ENCODE results near the gene PACRG.

The PACRG gene

DNA sequence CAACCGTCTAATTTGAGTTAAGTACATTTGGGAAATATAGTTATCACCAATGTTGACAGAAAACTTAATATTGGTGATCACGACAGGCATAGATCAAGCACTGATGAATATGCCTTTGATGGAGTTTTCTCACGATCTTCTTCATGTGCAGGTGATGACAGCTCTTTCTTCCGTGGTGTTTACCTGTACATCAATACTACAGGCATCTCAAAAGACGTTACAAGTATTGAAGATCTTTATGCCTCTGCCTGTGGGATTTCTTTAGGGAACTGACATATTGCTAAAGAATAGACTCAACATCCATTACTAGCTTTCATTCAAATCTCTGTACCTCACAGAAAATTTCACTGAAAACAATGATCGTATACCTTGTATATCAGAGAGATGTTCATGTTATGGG is 178.7 kb downstream of the PACRG start:
- no CpG with 5 or more reads among the region's 6 CpGs for WGBS (ENCODE audit: extremely low coverage, insufficient coverage, low lambda C conversion rate)
- no peak overlapping the region for H3K4me2 ChIP-seq (ENCODE audit: low read length)

DNA sequence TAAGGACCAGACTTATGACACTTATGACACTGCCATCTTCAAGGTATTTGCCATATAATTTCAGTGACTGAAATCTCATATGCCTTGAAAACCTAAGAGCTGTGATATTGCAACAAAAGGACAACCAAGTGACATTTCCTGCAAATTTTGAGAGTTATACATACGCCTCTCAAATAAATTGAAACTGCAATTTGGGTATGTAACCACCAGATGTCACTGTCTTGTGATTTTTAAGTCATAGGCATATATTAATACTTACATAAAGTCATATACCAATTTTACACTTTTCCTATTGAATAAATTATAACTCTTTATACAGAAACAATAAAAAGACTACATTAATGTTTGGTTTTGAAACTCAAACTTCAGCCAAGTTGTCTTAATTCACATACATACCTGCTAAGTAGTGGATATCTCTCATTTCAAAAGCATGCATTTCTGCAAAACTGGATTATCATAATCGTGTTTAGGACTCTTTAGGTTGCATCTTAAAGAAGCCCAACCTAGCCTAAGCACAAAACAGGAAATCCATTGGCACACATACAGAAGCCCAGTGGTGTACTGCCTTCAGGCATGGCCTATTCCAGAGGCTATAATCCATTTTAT is 180.2 kb downstream of the PACRG start:
- Histone ChIP-seq H3K4me1 (ENCODE audit: control insufficient read depth, low read depth, low read length) (no peaks in the 10 kb centered on the region), H3K4me3 (ENCODE audit: low read length) (no peak overlapping the region), H3K4me2 (ENCODE audit: low read length) (no peak overlapping the region), H3K4ac (ENCODE audit: low read depth, low read length) (no peak overlapping the region), H4K8ac (ENCODE audit: low read depth, low read length) (no peak overlapping the region), H2BK15ac (replicated peaks; ENCODE audit: low read depth) (no peak overlapping the region), H3K18ac (ENCODE audit: low read length) (no peak overlapping the region), H3K56ac (ENCODE audit: low read length) (no peak overlapping the region), H3K36me3 (ENCODE audit: control insufficient read depth, insufficient read depth, low read length) (no peaks in the 10 kb centered on the region), H3K27ac (ENCODE audit: low read depth, low read length) (no peak overlapping the region), H3K23ac (ENCODE audit: low read length) (no peak overlapping the region), H3K27me3 (ENCODE audit: insufficient read depth, low read length, poor library complexity) (no peaks in the 10 kb centered on the region), H3K9ac (ENCODE audit: low read length) (no peak overlapping the region), H4K5ac (ENCODE audit: low read length) (no peak overlapping the region), H2BK120ac (ENCODE audit: low read depth, low read length) (no peak overlapping the region), H3K79me1 (ENCODE audit: low read length) (no peaks in the 10 kb centered on the region), H2AK5ac (ENCODE audit: low read length) (no peak overlapping the region), H3K79me2 (ENCODE audit: control insufficient read depth, insufficient read depth, low read length) (no peaks in the 10 kb centered on the region), H2BK5ac (ENCODE audit: low read length) (no peak overlapping the region)
- no CpG with 5 or more reads among the region's 2 CpGs for WGBS (ENCODE audit: extremely low coverage, insufficient coverage, low lambda C conversion rate)
- DNase-seq: peak; percentile 57

More for the DNA sequence above, 178.7 kb downstream of the PACRG start:
- H3K4ac ChIP-seq (ENCODE audit: low read depth, low read length): no peak overlapping the region
- H2AK5ac ChIP-seq (ENCODE audit: low read length): no peak overlapping the region
- H3K23ac ChIP-seq (ENCODE audit: low read length): no peak overlapping the region
- H3K4me1 ChIP-seq (ENCODE audit: control insufficient read depth, low read depth, low read length): no peaks in the 10 kb centered on the region
- no peaks in the 10 kb centered on the region for H3K79me2 ChIP-seq (ENCODE audit: control insufficient read depth, insufficient read depth, low read length)
- no peak overlapping the region for H3K9ac ChIP-seq (ENCODE audit: low read length)
- no peak overlapping the region for H2BK120ac ChIP-seq (ENCODE audit: low read depth, low read length)
- H3K27ac ChIP-seq (ENCODE audit: low read depth, low read length): no peak overlapping the region
- no peak overlapping the region for H3K4me3 ChIP-seq (ENCODE audit: low read length)
- H2BK15ac ChIP-seq (replicated peaks; ENCODE audit: low read depth): no peak overlapping the region
- H2BK5ac ChIP-seq (ENCODE audit: low read length): no peak overlapping the region
- no peak overlapping the region for H4K5ac ChIP-seq (ENCODE audit: low read length)
- no peak for DNase-seq
- H4K8ac ChIP-seq (ENCODE audit: low read depth, low read length): no peak overlapping the region
- no peak overlapping the region for H3K56ac ChIP-seq (ENCODE audit: low read length)
- H3K36me3 ChIP-seq (ENCODE audit: control insufficient read depth, insufficient read depth, low read length): no peaks in the 10 kb centered on the region
- no peak overlapping the region for H3K18ac ChIP-seq (ENCODE audit: low read length)
- H3K27me3 ChIP-seq (ENCODE audit: insufficient read depth, low read length, poor library complexity): no peaks in the 10 kb centered on the region
- no peaks in the 10 kb centered on the region for H3K79me1 ChIP-seq (ENCODE audit: low read length)

GRCh38 chr6:162913206-162913605 is 185.4 kb downstream of the PACRG start:
- H2BK5ac ChIP-seq (ENCODE audit: low read length): no peak overlapping the region
- no peak overlapping the region for H2AK5ac ChIP-seq (ENCODE audit: low read length)
- H2BK15ac ChIP-seq (replicated peaks; ENCODE audit: low read depth): no peak overlapping the region
- no peaks in the 10 kb centered on the region for H3K79me2 ChIP-seq (ENCODE audit: control insufficient read depth, insufficient read depth, low read length)
- H3K27me3 ChIP-seq (ENCODE audit: insufficient read depth, low read length, poor library complexity): no peaks in the 10 kb centered on the region
- H3K18ac ChIP-seq (ENCODE audit: low read length): no peak overlapping the region
- H3K56ac ChIP-seq (ENCODE audit: low read length): no peak overlapping the region
- H3K23ac ChIP-seq (ENCODE audit: low read length): no peak overlapping the region
- no peaks in the 10 kb centered on the region for H3K4me1 ChIP-seq (ENCODE audit: control insufficient read depth, low read depth, low read length)
- no peak overlapping the region for H2BK120ac ChIP-seq (ENCODE audit: low read depth, low read length)
- no peaks in the 10 kb centered on the region for H3K36me3 ChIP-seq (ENCODE audit: control insufficient read depth, insufficient read depth, low read length)
- H4K8ac ChIP-seq (ENCODE audit: low read depth, low read length): no peak overlapping the region
- H3K4me2 ChIP-seq (ENCODE audit: low read length): no peak overlapping the region
- H4K5ac ChIP-seq (ENCODE audit: low read length): no peak overlapping the region
- no peak overlapping the region for H3K9ac ChIP-seq (ENCODE audit: low read length)
- no peak overlapping the region for H3K4ac ChIP-seq (ENCODE audit: low read depth, low read length)
- WGBS (ENCODE audit: extremely low coverage, insufficient coverage, low lambda C conversion rate): no CpG with 5 or more reads among the region's 5 CpGs
- no peak overlapping the region for H3K4me3 ChIP-seq (ENCODE audit: low read length)
- no peaks in the 10 kb centered on the region for H3K79me1 ChIP-seq (ENCODE audit: low read length)
- no peak overlapping the region for H3K27ac ChIP-seq (ENCODE audit: low read depth, low read length)
- DNase-seq: no peak

GRCh38 chr6:162917506-162917905 is 189.7 kb downstream of the PACRG start:
- WGBS (ENCODE audit: extremely low coverage, insufficient coverage, low lambda C conversion rate): no CpG with 5 or more reads among the region's 1 CpG
- Histone ChIP-seq H3K23ac (ENCODE audit: low read length) (no peak overlapping the region), H4K8ac (ENCODE audit: low read depth, low read length) (no peak overlapping the region)

DNA sequence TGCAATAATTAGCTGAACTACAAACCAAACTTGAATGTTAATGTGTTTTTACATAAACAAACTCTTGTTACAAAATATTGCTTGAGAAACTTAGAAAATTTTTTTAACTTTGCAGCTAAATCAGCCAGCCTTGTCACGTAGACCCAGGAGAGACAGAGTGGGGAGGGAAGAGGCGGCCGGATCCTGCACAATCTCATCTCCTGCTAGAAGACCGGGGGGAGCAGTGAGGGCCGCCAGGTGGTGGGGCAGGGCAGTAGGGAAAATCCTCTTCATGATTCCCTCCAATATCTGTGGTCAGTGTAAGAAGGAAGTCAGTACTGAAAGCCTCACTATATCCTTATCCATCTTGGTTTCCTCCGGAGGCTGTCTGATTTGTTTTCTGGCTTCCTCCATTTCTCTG is 193.3 kb downstream of the PACRG start:
- Histone ChIP-seq H3K27me3 (ENCODE audit: insufficient read depth, low read length, poor library complexity) (no peaks in the 10 kb centered on the region), H3K27ac (ENCODE audit: low read depth, low read length) (no peak overlapping the region), H3K23ac (ENCODE audit: low read length) (no peak overlapping the region), H2BK5ac (ENCODE audit: low read length) (no peak overlapping the region), H2BK15ac (replicated peaks; ENCODE audit: low read depth) (no peak overlapping the region), H3K4me2 (ENCODE audit: low read length) (no peak overlapping the region), H3K9ac (ENCODE audit: low read length) (no peak overlapping the region), H3K79me2 (ENCODE audit: control insufficient read depth, insufficient read depth, low read length) (no peaks in the 10 kb centered on the region), H3K56ac (ENCODE audit: low read length) (no peak overlapping the region), H3K36me3 (ENCODE audit: control insufficient read depth, insufficient read depth, low read length) (no peaks in the 10 kb centered on the region), H3K4me3 (ENCODE audit: low read length) (no peak overlapping the region), H2BK120ac (ENCODE audit: low read depth, low read length) (no peak overlapping the region), H3K79me1 (ENCODE audit: low read length) (no peaks in the 10 kb centered on the region), H4K5ac (ENCODE audit: low read length) (no peak overlapping the region), H3K4ac (ENCODE audit: low read depth, low read length) (no peak overlapping the region), H2AK5ac (ENCODE audit: low read length) (no peak overlapping the region), H4K8ac (ENCODE audit: low read depth, low read length) (no peak overlapping the region), H3K4me1 (ENCODE audit: control insufficient read depth, low read depth, low read length) (no peaks in the 10 kb centered on the region), H3K18ac (ENCODE audit: low read length) (no peak overlapping the region)
- WGBS (ENCODE audit: extremely low coverage, insufficient coverage, low lambda C conversion rate): no CpG with 5 or more reads among the region's 6 CpGs
- no peak for DNase-seq

More at GRCh38 chr6:162917506-162917905, 189.7 kb downstream of the PACRG start:
- Histone ChIP-seq H3K36me3 (ENCODE audit: control insufficient read depth, insufficient read depth, low read length) (no peaks in the 10 kb centered on the region), H2AK5ac (ENCODE audit: low read length) (no peak overlapping the region), H3K79me1 (ENCODE audit: low read length) (no peaks in the 10 kb centered on the region), H3K9ac (ENCODE audit: low read length) (no peak overlapping the region), H3K4me1 (ENCODE audit: control insufficient read depth, low read depth, low read length) (no peaks in the 10 kb centered on the region), H3K79me2 (ENCODE audit: control insufficient read depth, insufficient read depth, low read length) (no peaks in the 10 kb centered on the region), H4K5ac (ENCODE audit: low read length) (no peak overlapping the region), H2BK120ac (ENCODE audit: low read depth, low read length) (no peak overlapping the region), H3K18ac (ENCODE audit: low read length) (no peak overlapping the region), H3K4me2 (ENCODE audit: low read length) (no peak overlapping the region), H3K27ac (ENCODE audit: low read depth, low read length) (no peak overlapping the region), H3K27me3 (ENCODE audit: insufficient read depth, low read length, poor library complexity) (no peaks in the 10 kb centered on the region), H3K4ac (ENCODE audit: low read depth, low read length) (no peak overlapping the region), H3K56ac (ENCODE audit: low read length) (no peak overlapping the region), H2BK5ac (ENCODE audit: low read length) (no peak overlapping the region), H3K4me3 (ENCODE audit: low read length) (no peak overlapping the region), H2BK15ac (replicated peaks; ENCODE audit: low read depth) (no peak overlapping the region)
- DNase-seq: no peak

DNA sequence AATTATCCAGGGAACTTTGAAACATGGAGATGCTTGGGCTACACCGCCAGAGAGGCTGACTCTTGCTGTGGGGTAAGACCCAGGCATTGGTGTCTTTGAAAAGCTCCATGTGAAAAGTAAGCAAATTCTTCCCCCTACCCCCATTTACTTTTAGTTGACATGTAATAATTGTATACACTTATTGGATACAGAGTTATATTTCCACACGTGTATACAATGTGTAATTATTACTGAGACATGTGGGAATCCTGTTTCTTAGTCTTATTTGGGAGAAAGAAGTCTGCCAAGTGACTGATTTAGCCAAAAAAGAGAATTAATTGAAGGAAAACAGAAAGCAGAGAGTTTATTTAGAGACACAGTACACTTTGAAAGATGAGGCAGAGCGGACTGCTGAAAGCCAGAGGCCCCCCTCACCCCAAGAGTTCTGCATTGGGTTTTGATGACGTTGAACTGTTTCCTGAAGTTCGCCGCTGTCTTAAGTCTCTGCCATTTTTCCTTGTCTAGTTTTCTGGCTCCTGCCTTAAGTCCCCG is 193.8 kb downstream of the PACRG start:
- Histone ChIP-seq H3K9ac (ENCODE audit: low read length) (no peak overlapping the region), H4K8ac (ENCODE audit: low read depth, low read length) (no peak overlapping the region), H3K56ac (ENCODE audit: low read length) (no peak overlapping the region), H3K79me2 (ENCODE audit: control insufficient read depth, insufficient read depth, low read length) (no peaks in the 10 kb centered on the region), H3K27ac (ENCODE audit: low read depth, low read length) (no peak overlapping the region), H2BK120ac (ENCODE audit: low read depth, low read length) (no peak overlapping the region), H2BK5ac (ENCODE audit: low read length) (no peak overlapping the region), H3K27me3 (ENCODE audit: insufficient read depth, low read length, poor library complexity) (no peaks in the 10 kb centered on the region), H3K4ac (ENCODE audit: low read depth, low read length) (no peak overlapping the region), H3K4me3 (ENCODE audit: low read length) (no peak overlapping the region), H3K36me3 (ENCODE audit: control insufficient read depth, insufficient read depth, low read length) (no peaks in the 10 kb centered on the region), H3K4me2 (ENCODE audit: low read length) (no peak overlapping the region), H3K23ac (ENCODE audit: low read length) (no peak overlapping the region), H3K18ac (ENCODE audit: low read length) (no peak overlapping the region), H3K79me1 (ENCODE audit: low read length) (no peaks in the 10 kb centered on the region), H3K4me1 (ENCODE audit: control insufficient read depth, low read depth, low read length) (no peaks in the 10 kb centered on the region), H4K5ac (ENCODE audit: low read length) (no peak overlapping the region), H2BK15ac (replicated peaks; ENCODE audit: low read depth) (no peak overlapping the region), H2AK5ac (ENCODE audit: low read length) (no peak overlapping the region)
- no CpG with 5 or more reads among the region's 7 CpGs for WGBS (ENCODE audit: extremely low coverage, insufficient coverage, low lambda C conversion rate)
- DNase-seq: no peak

Measured in mesendoderm (in vitro differentiated cells).